ENCODE results near the gene PRTFDC1.
"Not testable (repeated sequence)": the region's sequence is repeated elsewhere in the genome, so short reads cannot be mapped to it uniquely, and the experiment has no call there.

The PRTFDC1 gene

GRCh38 chr10:24843256-24843655 is 109.2 kb downstream of the PRTFDC1 start:
- no peak for DNase-seq (ENCODE audit: low spot score)

DNA sequence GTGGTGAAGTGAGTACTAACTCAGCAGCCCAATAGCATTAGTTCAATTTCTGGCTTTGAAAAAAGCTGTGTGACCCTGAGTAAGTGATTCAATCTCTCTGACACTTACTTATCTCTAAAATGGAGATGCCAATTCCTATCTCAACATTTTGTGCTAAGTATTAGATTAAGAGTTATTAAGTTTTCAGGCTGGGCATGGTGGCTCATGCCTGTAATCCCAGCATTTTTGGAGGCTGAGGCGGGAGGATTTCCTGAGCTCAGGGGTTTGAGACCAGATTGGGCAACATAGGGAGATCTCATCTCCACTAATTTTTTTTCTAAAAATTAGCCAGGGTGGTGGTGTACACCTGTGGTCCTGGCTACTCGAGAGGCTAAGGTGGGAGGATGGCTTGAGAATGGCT is 109.5 kb downstream of the PRTFDC1 start:
- DNase-seq (ENCODE audit: low spot score) = no peak

DNA sequence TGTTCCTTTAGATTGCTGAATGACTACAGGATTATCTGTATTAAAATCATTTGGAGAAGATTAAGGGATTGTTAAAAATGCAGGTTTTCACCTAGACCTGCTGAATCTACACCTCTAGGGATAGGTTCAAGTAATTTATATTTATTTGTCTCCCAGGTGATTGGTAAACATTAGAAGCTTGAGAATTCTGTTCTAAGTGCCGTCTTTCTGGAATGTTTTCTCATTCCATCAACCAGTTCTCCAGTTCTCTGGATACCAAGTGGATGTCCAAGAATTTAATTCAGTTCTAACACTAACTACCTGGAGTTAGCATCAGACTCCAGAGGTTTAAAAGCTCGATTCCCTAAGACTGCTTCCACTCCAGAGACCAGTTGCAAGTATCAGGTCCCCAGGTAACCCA is 110.9 kb downstream of the PRTFDC1 start:
- DNase-seq (ENCODE audit: low spot score) = no peak

DNA sequence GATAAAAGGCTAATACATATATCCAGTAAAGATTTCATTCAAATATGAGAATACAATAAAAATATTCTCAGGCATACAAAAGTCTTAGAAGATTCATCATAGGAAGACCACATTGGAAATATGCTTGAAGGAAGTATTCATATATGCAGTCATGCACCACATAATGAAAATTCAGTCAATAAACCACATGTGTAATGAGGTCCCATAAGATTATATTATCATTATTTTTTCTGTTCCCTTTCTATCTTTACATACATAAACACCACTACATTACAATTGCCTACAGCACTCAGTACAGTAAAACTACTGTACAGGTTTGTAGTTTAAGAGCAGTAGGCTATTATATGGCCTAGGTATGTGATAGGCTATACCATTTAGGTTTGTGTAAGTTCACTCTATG is 111.6 kb downstream of the PRTFDC1 start:
- DNase-seq (ENCODE audit: low spot score) = no peak

GRCh38 chr10:24837781-24838180 is 114.6 kb downstream of the PRTFDC1 start:
- DNase-seq (ENCODE audit: low spot score) = not testable (repeated sequence)

DNA sequence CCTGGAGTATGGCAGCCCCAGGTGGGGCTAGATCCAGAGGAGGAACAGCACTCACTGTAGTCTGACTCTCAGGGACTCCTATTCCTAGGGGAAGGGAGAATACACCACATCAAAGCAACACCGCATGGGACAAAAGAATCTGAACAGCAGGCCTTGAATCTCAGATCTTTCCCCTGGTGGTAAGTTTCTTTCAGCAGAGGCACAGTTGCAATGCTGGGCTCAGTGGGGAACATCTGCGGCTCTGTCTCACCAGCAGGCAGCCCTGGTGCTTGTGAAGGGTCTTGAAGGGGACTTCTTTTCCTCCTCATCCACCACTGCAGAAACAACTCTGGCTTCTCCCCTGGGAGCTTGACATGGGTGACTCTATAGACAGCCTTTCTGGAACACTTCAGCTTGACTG is 117.5 kb downstream of the PRTFDC1 start:
- no peak for DNase-seq (ENCODE audit: low spot score)

DNA sequence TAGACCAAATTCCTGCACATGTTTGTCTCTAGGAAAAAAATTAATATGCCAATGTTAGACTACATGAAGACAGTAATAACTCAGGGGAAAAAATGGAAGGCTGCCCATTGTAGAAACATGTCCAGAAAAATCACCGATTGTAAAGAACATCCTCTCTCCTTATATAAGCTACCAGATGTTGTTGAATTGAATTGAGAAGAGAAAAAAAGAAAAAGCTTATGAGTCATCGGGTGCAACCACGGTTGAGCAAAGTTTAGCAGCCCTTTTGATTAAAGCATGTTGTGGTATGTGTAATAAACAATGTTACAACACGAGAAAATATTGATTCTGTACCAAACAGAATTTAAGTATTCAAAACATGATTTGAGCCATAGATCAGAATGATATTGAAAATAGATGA is 126.4 kb downstream of the PRTFDC1 start:
- DNase-seq (ENCODE audit: low spot score) = no peak

- no peak for DNase-seq (ENCODE audit: low spot score)
Measured at GRCh38 chr10:24825551-24825950, 126.9 kb downstream of the PRTFDC1 start.

- no peak for DNase-seq (ENCODE audit: low spot score)
Measured at GRCh38 chr10:24824536-24824935, 127.9 kb downstream of the PRTFDC1 start.

DNA sequence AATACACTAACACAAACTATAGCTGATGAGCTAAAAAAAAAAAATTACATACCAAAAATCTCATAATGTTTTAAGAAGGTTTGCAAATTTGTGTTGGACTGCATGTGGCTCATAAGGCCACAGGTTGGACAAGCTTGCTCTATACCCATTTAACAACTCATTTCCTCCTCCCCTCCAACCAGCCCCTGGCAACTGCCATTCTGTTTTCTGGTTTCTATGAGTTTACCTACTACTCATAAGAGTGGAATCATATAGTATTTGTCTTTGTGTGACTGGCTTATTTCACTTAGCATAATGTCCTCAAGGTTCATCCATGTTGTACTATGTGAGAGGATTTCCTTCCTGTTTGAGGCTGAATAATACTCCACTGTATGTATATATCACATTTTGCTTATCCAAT is 128.3 kb downstream of the PRTFDC1 start:
- no peak for DNase-seq (ENCODE audit: low spot score)

DNA sequence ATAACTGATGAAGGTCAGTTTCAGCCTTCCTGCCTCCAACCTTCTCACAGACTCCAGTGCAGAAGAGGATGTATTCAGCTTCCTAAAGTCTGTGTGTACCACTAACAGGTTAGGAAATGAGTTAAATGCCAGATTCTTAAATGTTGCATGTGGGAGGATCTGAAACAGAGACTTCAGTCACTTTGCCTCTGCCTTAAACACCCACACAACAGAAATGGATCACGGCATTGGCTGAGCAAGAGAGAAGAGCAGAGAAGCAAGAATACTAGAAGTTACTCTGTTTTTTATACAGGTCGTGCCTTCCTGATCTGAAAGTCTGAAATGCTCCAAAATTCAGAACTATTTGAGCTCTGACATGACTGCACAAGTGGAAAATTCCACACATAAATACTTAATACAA is 129.8 kb downstream of the PRTFDC1 start:
- no peak for DNase-seq (ENCODE audit: low spot score)

DNA sequence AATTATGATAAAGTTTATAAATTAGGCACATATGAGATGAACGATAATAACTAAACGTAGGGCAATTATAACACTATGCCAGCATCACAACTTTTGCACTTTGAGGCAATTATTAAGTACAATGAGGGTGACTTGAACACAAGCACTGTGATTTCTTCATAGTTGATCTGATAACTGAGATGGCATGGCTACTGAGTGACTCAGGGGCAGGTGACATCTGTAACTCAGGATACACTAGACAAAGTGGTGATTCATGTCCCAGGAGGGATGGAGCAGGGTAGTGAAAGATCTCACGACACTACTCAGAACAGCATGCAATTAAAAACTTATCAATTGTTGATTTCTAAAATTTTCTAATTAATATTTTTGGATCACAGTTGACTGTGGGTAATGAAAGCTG is 130.4 kb downstream of the PRTFDC1 start:
- DNase-seq (ENCODE audit: low spot score) = peak; percentile 19

- no peak for DNase-seq (ENCODE audit: low spot score)
Measured at GRCh38 chr10:24816868-24817396, 135.5 kb downstream of the PRTFDC1 start.

GRCh38 chr10:24814568-24815313 is 137.7 kb downstream of the PRTFDC1 start:
- no peak for DNase-seq (ENCODE audit: low spot score)

DNA sequence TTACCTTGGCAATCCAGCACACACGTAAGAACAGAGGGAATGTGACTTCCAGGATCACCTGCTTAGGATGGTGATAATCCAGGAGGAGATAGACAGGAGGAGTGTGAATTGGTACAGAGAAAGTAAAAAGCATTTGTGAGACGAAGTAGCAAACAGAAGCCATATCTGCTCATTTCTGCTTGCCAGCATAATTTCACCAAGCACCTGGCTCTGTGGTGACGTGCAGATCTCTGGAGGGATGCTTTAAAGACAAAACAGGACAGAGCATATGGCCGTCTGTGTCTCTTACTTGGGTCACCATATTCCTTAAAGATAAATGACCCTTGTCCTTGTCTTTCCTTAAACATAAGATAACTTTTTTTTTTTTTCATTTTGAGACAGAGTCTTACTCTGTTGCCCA is 138.6 kb downstream of the PRTFDC1 start:
- DNase-seq (ENCODE audit: low spot score) = no peak

- DNase-seq (ENCODE audit: low spot score) = no peak
Measured at GRCh38 chr10:24806262-24806661, 146.1 kb downstream of the PRTFDC1 start.

- DNase-seq (ENCODE audit: low spot score) = no peak
Measured at GRCh38 chr10:24804956-24805355, 147.4 kb downstream of the PRTFDC1 start.

DNA sequence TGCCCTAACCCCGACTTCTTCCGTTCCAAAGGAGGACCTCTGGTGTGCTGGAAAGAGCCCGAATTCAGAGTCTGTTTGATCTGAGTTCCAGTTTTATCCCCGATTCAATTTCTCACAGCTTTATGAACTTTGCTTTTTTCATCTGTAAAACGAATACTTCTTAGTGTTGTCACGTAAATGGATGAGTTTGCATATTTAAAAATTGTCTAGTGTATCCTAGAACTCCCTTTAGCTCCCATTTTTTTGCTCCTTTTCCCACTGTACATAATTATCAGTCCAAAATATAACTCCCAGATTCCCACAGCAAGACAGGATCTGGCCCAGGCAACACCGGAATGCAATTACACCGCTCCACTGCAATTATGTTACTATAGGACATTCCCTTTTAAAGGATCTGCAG is 148.0 kb downstream of the PRTFDC1 start:
- no peak for DNase-seq (ENCODE audit: low spot score)

DNA sequence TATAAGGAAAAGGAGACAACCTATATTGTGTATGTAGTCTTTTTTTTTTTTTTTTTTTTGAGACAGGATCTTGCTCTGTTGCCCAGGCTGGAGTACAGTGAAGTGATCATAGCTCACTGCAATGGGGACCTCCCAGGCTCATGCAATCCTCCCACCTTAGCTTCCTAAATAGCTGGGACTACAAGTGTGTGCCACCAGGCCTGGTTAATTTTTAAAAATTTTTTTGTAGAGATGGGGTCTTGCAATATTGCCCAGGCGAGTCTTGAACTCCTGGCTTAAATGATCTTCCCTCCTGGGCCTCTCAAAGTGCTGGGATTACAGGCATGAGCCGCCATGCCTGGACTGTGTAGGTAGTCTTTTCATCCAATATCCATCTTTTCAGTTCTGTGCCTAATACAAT is 150.0 kb downstream of the PRTFDC1 start:
- DNase-seq (ENCODE audit: low spot score) = no peak

DNA sequence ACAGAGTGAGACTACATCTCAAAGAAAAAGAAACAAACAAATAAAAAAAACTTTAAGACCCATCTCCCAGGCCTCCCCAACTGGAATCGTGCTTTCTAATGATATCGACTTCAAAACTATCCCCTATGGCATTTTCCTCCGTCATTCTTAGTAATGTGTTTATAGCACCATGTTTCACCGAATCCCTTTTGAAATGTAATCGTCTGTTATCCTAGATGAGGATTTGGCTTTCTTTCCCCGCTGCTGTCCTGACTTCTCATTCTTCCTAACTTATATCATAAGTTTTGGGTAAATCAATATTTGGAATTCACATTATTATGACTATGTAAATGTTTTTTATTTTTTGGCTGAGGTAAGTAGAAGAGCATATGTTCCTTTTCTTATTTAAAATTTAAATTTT is 151.5 kb downstream of the PRTFDC1 start:
- DNase-seq (ENCODE audit: low spot score) = no peak

Data from HuH-7 (cell line).